Measurements from ENCODE around the gene ABCD1. TPM values are rescaled to one million over a fixed set of nuclear protein-coding genes. Genes with fewer than 3 reads are reported as not detected.
"Not testable (repeated sequence)": the region's sequence is repeated elsewhere in the genome, so short reads cannot be mapped to it uniquely, and the experiment has no call there.

The ABCD1 gene
- total RNA-seq, 4 donors from 2014 or later = 1.8 to 5.0 (median 3.5) TPM

DNA sequence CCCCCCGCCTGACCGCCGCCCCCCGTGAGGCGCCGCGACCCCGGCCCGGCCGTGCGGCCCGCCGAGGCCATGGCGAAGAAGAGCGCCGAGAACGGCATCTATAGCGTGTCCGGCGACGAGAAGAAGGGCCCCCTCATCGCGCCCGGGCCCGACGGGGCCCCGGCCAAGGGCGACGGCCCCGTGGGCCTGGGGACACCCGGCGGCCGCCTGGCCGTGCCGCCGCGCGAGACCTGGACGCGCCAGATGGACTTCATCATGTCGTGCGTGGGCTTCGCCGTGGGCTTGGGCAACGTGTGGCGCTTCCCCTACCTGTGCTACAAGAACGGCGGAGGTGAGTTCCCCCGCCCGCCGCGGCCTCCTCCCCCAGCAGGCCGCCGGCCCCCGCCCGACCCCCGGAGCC lies 36.1 kb upstream of the ABCD1 start:
- H3K4me3 ChIP-seq = peak overlapping the region; percentile 37 to 66 (median 50)
- peaks cover 5 to 56% (median 8%) of the 10 kb centered on the region in 3 donors for H3K4me1 ChIP-seq
- no peak for DNase-seq
- WGBS, 2 donors = no CpG with 5 or more reads among the region's 57 CpGs
- H3K36me3 ChIP-seq = no peaks in the 10 kb centered on the region
- H3K27ac ChIP-seq = peak overlapping the region in 3 of 4 donors; percentile 75 to 82 (median 79)
- intact Hi-C loops (cut with DNase I) = no loop called here
- no peaks in the 10 kb centered on the region for H3K27me3 ChIP-seq
- TF ChIP-seq POLR2A (IDR thresholded peaks at IDR 0.05) = no peak
- TF ChIP-seq, protein P1, sequence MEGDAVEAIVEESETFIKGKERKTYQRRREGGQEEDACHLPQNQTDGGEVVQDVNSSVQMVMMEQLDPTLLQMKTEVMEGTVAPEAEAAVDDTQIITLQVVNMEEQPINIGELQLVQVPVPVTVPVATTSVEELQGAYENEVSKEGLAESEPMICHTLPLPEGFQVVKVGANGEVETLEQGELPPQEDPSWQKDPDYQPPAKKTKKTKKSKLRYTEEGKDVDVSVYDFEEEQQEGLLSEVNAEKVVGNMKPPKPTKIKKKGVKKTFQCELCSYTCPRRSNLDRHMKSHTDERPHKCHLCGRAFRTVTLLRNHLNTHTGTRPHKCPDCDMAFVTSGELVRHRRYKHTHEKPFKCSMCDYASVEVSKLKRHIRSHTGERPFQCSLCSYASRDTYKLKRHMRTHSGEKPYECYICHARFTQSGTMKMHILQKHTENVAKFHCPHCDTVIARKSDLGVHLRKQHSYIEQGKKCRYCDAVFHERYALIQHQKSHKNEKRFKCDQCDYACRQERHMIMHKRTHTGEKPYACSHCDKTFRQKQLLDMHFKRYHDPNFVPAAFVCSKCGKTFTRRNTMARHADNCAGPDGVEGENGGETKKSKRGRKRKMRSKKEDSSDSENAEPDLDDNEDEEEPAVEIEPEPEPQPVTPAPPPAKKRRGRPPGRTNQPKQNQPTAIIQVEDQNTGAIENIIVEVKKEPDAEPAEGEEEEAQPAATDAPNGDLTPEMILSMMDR (IDR thresholded peaks at IDR 0.05) = no peak
- H3K9me3 ChIP-seq = no peaks in the 10 kb centered on the region

DNA sequence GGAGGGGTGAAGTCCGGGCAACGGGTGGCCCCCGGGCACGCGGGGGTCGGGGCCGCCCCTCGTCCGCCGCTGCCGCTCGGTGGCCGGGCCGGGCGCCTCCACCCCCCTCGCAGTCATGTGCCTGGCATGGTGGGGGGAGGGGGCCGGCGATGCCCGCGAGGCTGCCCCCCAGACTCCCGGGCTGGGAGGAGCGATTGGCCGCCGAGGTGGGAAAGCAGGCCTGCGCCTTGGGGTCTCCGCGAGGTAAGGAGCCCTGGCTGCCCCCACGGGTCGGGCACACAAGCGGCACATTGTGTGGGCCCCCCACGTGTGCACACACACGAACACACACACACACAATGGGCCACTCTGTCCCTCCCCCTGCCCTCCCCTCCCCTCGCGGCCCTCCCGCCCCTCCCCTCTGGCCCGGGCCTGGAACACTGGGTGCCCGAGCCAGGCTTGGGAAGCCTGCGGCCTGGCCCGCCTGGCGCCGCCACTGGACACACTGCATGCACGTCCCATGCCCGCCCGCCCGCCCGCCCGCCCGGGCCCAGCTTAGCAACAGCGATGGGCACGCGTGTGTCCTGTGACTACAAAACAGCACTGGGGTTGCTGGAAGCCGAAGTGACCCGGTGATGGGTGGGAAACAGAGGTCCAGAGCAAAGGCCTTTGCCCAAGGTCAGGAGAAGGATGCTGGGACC lies 35.6 kb upstream of the ABCD1 start:
- no peak for DNase-seq
- intact Hi-C loops (cut with DNase I) = no loop called here
- peak overlapping the region; percentile 53 to 82 (median 77) for H3K27ac ChIP-seq
- TF ChIP-seq, protein P1 (IDR thresholded peaks at IDR 0.05) = no peak
- TF ChIP-seq POLR2A (IDR thresholded peaks at IDR 0.05) = no peak
- no peaks in the 10 kb centered on the region for H3K27me3 ChIP-seq
- peaks cover 5 to 62% (median 8%) of the 10 kb centered on the region in 3 donors for H3K4me1 ChIP-seq
- H3K36me3 ChIP-seq = no peaks in the 10 kb centered on the region
- no peaks in the 10 kb centered on the region for H3K9me3 ChIP-seq
- H3K4me3 ChIP-seq = peak overlapping the region; percentile 37 to 66 (median 50)
- WGBS, 2 donors = 90% methylated on average over 2 of the region's 53 CpGs; no CpG with 5 or more reads in 1 of the 2 donors

DNA sequence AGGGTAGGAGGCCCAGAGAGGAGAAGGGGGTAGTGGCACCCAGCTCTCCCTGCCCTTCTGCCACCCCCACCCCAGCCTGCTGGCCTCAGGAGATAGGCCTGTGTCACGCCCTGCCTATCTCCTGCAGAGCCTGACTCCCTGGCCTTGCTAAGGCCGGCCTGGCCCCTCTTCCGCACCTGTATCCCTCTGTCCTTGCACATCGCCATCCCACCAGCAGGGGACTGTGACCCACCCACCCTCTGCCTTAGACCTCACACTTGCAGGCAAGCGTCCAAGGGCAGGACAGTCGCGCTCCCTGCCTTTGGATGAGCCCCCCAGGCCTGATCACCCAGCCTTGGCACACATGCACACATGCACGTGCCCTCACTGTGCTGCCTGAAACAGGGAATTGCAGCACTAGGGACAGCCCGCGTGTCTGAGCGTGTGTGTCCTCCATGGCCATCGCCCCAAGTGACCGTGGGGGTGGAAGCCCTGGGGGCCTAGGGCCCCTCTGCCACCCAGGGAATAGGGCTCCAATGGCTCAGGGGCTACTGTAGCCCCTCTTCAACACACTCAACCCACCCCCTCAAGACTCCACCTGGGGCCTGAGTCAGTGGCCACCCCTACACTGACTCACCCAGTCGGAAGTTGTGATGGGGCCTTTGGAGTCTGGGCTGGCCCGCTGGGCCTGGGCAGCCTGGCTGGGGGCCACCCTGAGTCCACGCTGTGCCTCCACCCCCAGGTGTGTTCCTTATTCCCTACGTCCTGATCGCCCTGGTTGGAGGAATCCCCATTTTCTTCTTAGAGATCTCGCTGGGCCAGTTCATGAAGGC lies 34.8 kb upstream of the ABCD1 start:
- no peaks in the 10 kb centered on the region for H3K9me3 ChIP-seq
- DNase-seq = no peak
- H3K27me3 ChIP-seq = no peaks in the 10 kb centered on the region
- peak overlapping the region; percentile 37 to 66 (median 50) for H3K4me3 ChIP-seq
- no peaks in the 10 kb centered on the region for H3K36me3 ChIP-seq
- TF ChIP-seq POLR2A (IDR thresholded peaks at IDR 0.05) = no peak
- TF ChIP-seq, protein P1 (IDR thresholded peaks at IDR 0.05) = no peak
- H3K4me1 ChIP-seq = peaks cover 5 to 70% (median 11%) of the 10 kb centered on the region in 3 donors
- intact Hi-C loops (cut with DNase I) = no loop called here
- H3K27ac ChIP-seq = peak overlapping the region; percentile 14 to 79 (median 64)
- WGBS, 2 donors = 69% methylated on average over 12 of the region's 19 CpGs; no CpG with 5 or more reads in 1 of the 2 donors

DNA sequence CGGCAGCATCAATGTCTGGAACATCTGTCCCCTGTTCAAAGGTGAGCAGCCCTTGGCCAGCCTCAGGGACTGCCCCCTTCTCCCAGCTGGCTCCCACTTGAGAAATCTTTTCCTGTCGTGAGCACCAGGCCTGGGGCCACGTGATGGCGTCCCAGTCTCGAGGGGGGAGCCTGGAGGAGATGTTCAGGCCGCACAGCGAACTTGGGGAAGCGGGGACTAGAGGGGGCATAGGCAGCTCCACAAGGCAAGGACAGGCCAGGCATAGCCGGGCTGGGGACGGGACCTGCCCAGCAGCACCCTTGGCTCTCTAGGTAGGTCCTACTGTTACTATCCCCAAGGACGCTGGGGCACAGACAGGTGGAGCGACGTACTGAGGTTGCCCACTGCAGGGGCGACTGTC lies 34.2 kb upstream of the ABCD1 start:
- intact Hi-C loops (cut with DNase I) = no loop called here
- WGBS, 2 donors = 100% methylated on average over 1 of the region's 14 CpGs; no CpG with 5 or more reads in 1 of the 2 donors
- H3K4me3 ChIP-seq = peak overlapping the region in 3 of 4 donors; percentile 42 to 66 (median 57)

DNA sequence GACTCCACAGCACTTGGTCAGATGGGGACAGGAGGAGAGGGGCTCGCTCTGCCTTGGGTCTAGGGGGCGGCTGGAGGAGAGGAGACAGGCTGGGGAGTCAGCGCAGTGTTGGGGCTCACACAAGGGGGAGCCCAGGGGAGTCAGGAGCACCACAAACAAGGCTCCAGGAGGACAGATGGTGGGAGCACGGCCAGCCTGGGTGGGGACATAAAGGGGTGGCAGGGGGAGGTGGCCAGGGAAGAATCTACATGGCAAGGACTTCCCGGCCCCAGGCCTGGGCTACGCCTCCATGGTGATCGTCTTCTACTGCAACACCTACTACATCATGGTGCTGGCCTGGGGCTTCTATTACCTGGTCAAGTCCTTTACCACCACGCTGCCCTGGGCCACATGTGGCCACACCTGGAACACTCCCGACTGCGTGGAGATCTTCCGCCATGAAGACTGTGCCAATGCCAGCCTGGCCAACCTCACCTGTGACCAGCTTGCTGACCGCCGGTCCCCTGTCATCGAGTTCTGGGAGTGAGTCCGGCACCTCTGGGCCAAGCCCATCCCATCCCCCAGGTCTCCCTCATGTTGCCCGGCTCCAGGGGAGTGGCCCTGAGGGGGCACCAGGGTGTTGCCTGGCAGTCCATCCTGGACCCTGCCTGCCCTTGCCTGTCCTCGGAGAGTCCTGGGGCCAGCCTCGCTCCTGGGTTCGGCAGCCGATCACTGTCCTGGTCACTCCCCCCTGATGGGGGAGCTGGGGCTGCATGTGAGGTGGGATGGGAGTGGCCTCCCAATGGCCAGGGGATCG lies 33.4 kb upstream of the ABCD1 start:
- intact Hi-C loops (cut with DNase I); DNase-seq; H3K27me3 ChIP-seq; H3K4me3 ChIP-seq; H3K36me3 ChIP-seq; H3K9me3 ChIP-seq; H3K27ac ChIP-seq: not testable (repeated sequence)
- peaks cover 5 to 76% (median 11%) of the 10 kb centered on the region in 3 donors for H3K4me1 ChIP-seq
- 69 to 70% methylated on average over 4 to 8 of the region's 21 CpGs for WGBS, 2 donors

More for the DNA sequence above, 34.2 kb upstream of the ABCD1 start:
- Histone ChIP-seq H3K9me3 (no peaks in the 10 kb centered on the region), H3K4me1 (peaks cover 5 to 76% (median 11%) of the 10 kb centered on the region in 3 donors), H3K36me3 (no peaks in the 10 kb centered on the region), H3K27me3 (no peaks in the 10 kb centered on the region), H3K27ac (peak overlapping the region in 2 of 4 donors; percentile 53 to 79)
- DNase-seq = no peak
- TF ChIP-seq, protein P1 (IDR thresholded peaks at IDR 0.05) = no peak
- TF ChIP-seq POLR2A (IDR thresholded peaks at IDR 0.05) = no peak
